Measurements from ENCODE around the gene PCNT.

GRCh38 chr21:46323710-46324389 is at the start of gene PCNT, which contains the start of gene C21orf58:
- TF ChIP-seq CTCF (IDR thresholded peaks at IDR 0.05) (peak in 1 of 6 experiments; percentile 15), POLR2A (IDR thresholded peaks at IDR 0.05) (peak in 2 of 4 donors; percentile 32 to 71), EP300 (IDR thresholded peaks at IDR 0.05) (no peak)
